Measurements from ENCODE around the gene GBE1. TPM values are rescaled to one million over a fixed set of nuclear protein-coding genes. Genes with fewer than 3 reads are reported as not detected.
A peak's percentile ranks its signal among the peaks of the same experiment; 100 is the strongest.

GBE1 gene
- 24.6 and 25.7 TPM in 2 replicates for total RNA-seq

GRCh38 chr3:81760924-81761903 lies at the start of gene GBE1:
GBE1 (minus strand) TSS chr3:81761645; CDS start chr3:81761517, 128 bp downstream.
- intact Hi-C loops (cut with micrococcal nuclease), result no loop called here
- H3K27me3 Mint-ChIP-seq (ENCODE audit: insufficient read depth), result no peaks in the 10 kb centered on the region

DNA sequence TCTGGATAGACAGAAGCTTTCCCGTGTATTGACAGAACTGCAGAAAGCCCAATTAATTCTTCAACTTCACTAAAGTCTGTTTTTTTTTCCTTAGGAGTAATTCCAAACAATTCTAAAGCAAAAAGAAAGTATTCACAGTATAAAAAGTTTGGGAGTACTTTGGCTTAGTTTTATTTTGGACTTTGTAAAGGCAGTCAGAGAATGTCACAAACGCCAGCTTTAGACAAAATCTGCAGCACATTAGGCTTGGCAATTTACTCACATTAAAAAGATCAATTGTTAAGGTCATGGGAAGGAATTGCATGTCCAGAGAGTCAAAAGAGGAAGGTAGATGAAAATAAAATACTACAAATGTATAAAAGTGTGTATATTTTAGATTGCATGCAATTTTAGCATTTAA lies 47.5 kb upstream of the GBE1 start:
- intact Hi-C loops (cut with micrococcal nuclease), result no loop called here
- H3K36me3 Mint-ChIP-seq (ENCODE audit: low read depth), result no peaks in the 10 kb centered on the region
- H3K9me3 Mint-ChIP-seq, result no peaks in the 10 kb centered on the region
- no peak overlapping the region for H3K27ac Mint-ChIP-seq
- no peaks in the 10 kb centered on the region for H3K4me1 Mint-ChIP-seq (ENCODE audit: low read depth)
- H3K27me3 Mint-ChIP-seq (ENCODE audit: insufficient read depth), result peaks cover 2% of the 10 kb centered on the region
- H3K4me3 Mint-ChIP-seq, result no peak overlapping the region
- DNase-seq (ENCODE audit: low spot score), result no peak

More at GRCh38 chr3:81760924-81761903, at the start of gene GBE1:
- peaks cover 16% of the 10 kb centered on the region for H3K9me3 Mint-ChIP-seq
- peak; percentile 90 for DNase-seq (ENCODE audit: low spot score)
- H3K36me3 Mint-ChIP-seq (ENCODE audit: low read depth), result peaks cover 35% of the 10 kb centered on the region
- peak within 1 kb of the TSS; percentile 94 for H3K4me3 Mint-ChIP-seq
- H3K27ac Mint-ChIP-seq, result peak within 1 kb of the TSS; percentile 97
- peaks cover 44% of the 10 kb centered on the region for H3K4me1 Mint-ChIP-seq (ENCODE audit: low read depth)

DNA sequence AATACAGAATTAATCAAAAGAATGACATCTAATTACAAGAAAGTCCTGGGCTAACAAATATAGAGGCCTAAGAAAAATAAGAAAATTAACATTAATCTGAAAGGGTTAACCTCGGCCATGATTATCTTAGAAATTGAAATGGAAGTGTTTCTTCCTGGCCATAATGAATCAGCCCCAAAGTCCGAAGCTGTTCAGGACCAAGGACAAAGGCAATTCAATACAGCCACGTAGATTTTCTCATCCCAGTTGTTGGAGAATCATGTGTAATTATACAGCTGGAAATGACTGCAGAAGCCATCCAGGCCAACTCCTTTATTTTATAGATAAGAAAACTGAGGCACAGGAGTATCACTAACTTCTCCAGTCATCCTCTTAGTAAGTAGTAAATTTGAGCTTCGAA lies 38.0 kb upstream of the GBE1 start:
- no peaks in the 10 kb centered on the region for H3K36me3 Mint-ChIP-seq (ENCODE audit: low read depth)
- H3K4me3 Mint-ChIP-seq, result no peak overlapping the region
- no peaks in the 10 kb centered on the region for H3K9me3 Mint-ChIP-seq
- intact Hi-C loops (cut with micrococcal nuclease), result no loop called here
- no peaks in the 10 kb centered on the region for H3K27me3 Mint-ChIP-seq (ENCODE audit: insufficient read depth)
- no peaks in the 10 kb centered on the region for H3K4me1 Mint-ChIP-seq (ENCODE audit: low read depth)
- no peak for DNase-seq (ENCODE audit: low spot score)
- H3K27ac Mint-ChIP-seq, result no peak overlapping the region

DNA sequence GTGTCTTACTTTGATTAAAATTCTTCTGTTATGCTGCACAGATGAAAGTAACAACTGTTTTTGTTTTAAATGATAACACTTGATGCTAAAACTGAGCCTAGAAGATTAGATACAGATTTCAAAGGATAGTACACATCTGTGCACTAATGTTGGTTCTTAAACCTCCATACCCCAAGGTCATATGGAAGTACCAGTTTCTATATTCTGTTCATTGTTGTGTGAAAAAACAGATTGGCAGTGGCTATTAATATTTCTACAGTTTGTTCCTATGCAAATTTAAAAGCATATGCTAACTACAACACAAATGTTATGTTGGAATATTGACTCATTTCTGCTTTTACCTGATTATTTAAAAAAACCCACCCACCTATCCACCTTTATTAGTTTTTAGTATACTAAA lies 32.0 kb upstream of the GBE1 start:
- Mint-ChIP-seq H3K27me3 (ENCODE audit: insufficient read depth) (no peaks in the 10 kb centered on the region), H3K4me1 (ENCODE audit: low read depth) (no peaks in the 10 kb centered on the region), H3K4me3 (no peak overlapping the region), H3K9me3 (no peaks in the 10 kb centered on the region), H3K36me3 (ENCODE audit: low read depth) (no peaks in the 10 kb centered on the region), H3K27ac (no peak overlapping the region)
- DNase-seq (ENCODE audit: low spot score), result no peak
- intact Hi-C loops (cut with micrococcal nuclease), result no loop called here

DNA sequence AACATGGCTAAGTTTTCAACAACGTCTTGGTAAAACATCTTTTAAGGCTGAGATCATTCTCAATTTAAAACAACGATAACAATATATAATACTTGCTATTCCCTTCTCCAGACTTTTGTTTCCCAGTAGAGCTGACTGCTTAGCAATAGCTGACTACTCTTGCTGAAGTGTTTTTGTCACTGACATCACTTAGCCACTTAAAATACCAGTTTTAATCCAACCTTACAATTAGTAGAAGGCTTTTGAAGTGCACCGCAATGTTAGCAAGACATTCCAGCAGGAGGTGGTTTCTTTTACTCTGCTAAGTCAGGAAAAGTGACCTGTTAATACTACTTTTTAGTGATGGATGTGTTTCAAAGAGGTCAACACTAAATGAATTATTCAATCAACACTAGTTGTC lies 28.7 kb upstream of the GBE1 start:
- DNase-seq (ENCODE audit: low spot score), result no peak
- Mint-ChIP-seq H3K27me3 (ENCODE audit: insufficient read depth) (no peaks in the 10 kb centered on the region), H3K9me3 (no peaks in the 10 kb centered on the region), H3K36me3 (ENCODE audit: low read depth) (no peaks in the 10 kb centered on the region), H3K27ac (no peak overlapping the region), H3K4me3 (no peak overlapping the region), H3K4me1 (ENCODE audit: low read depth) (no peaks in the 10 kb centered on the region)
- intact Hi-C loops (cut with micrococcal nuclease), result no loop called here

GRCh38 chr3:81789691-81790090 lies 28.2 kb upstream of the GBE1 start:
- no peaks in the 10 kb centered on the region for H3K9me3 Mint-ChIP-seq
- intact Hi-C loops (cut with micrococcal nuclease), result no loop called here
- no peaks in the 10 kb centered on the region for H3K4me1 Mint-ChIP-seq (ENCODE audit: low read depth)
- H3K27me3 Mint-ChIP-seq (ENCODE audit: insufficient read depth), result no peaks in the 10 kb centered on the region
- no peak overlapping the region for H3K4me3 Mint-ChIP-seq
- no peak for DNase-seq (ENCODE audit: low spot score)
- no peaks in the 10 kb centered on the region for H3K36me3 Mint-ChIP-seq (ENCODE audit: low read depth)
- no peak overlapping the region for H3K27ac Mint-ChIP-seq

DNA sequence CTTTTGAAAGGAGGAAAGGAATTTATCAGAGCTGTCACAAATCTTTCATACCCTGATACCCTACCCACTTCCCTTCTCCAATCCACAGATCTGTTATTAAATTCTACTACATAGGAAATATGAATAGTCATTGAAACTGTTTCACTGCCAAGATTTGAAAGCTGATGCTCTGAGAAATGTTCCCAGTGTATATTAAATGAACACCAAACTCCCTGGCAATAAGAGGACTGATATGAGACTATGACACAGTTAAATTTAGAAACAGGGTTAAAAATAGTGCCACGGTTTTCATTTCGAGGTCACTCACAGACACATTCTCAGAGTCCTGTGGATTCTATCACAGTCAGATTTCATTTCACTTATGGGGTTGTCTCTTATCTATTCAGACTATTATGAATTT lies 27.2 kb upstream of the GBE1 start:
- DNase-seq (ENCODE audit: low spot score), result no peak
- intact Hi-C loops (cut with micrococcal nuclease), result no loop called here
- Mint-ChIP-seq H3K36me3 (ENCODE audit: low read depth) (no peaks in the 10 kb centered on the region), H3K4me1 (ENCODE audit: low read depth) (no peaks in the 10 kb centered on the region), H3K4me3 (no peak overlapping the region), H3K9me3 (no peaks in the 10 kb centered on the region), H3K27ac (no peak overlapping the region), H3K27me3 (ENCODE audit: insufficient read depth) (peaks cover 2% of the 10 kb centered on the region)

DNA sequence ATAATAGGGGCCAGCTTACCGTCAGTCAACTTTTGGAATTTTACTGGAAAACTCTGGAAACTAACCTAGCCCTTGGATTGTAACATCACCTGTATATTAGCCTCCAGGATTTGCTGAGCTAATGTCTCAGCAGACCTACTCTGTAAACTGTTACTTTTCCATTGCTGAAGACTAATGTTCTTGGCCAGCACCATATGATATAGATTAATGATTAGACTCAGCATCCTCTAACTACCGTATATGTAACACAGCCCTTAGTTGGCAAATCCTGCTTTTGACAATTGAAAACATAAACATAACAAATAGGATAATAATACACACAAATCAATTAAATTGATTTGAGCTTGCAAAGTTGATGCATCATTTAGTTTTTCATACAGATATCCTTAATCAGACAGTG lies 26.6 kb upstream of the GBE1 start:
- no peaks in the 10 kb centered on the region for H3K4me1 Mint-ChIP-seq (ENCODE audit: low read depth)
- peaks cover 2% of the 10 kb centered on the region for H3K27me3 Mint-ChIP-seq (ENCODE audit: insufficient read depth)
- H3K9me3 Mint-ChIP-seq, result no peaks in the 10 kb centered on the region
- DNase-seq (ENCODE audit: low spot score), result no peak
- no peak overlapping the region for H3K4me3 Mint-ChIP-seq
- H3K36me3 Mint-ChIP-seq (ENCODE audit: low read depth), result no peaks in the 10 kb centered on the region
- intact Hi-C loops (cut with micrococcal nuclease), result no loop called here
- H3K27ac Mint-ChIP-seq, result no peak overlapping the region

GRCh38 chr3:81782585-81782984 lies 21.1 kb upstream of the GBE1 start:
- Mint-ChIP-seq H3K27me3 (ENCODE audit: insufficient read depth) (peaks cover 2% of the 10 kb centered on the region), H3K36me3 (ENCODE audit: low read depth) (no peaks in the 10 kb centered on the region), H3K4me3 (no peak overlapping the region), H3K4me1 (ENCODE audit: low read depth) (no peaks in the 10 kb centered on the region), H3K27ac (no peak overlapping the region), H3K9me3 (no peaks in the 10 kb centered on the region)
- intact Hi-C loops (cut with micrococcal nuclease), result no loop called here
- no peak for DNase-seq (ENCODE audit: low spot score)

- Mint-ChIP-seq H3K36me3 (ENCODE audit: low read depth) (no peaks in the 10 kb centered on the region), H3K4me1 (ENCODE audit: low read depth) (no peaks in the 10 kb centered on the region), H3K27me3 (ENCODE audit: insufficient read depth) (no peaks in the 10 kb centered on the region), H3K4me3 (no peak overlapping the region), H3K9me3 (no peaks in the 10 kb centered on the region), H3K27ac (no peak overlapping the region)
- intact Hi-C loops (cut with micrococcal nuclease), result no loop called here
- DNase-seq (ENCODE audit: low spot score), result no peak
Observed at GRCh38 chr3:81778678-81779182, 17.3 kb upstream of the GBE1 start.

DNA sequence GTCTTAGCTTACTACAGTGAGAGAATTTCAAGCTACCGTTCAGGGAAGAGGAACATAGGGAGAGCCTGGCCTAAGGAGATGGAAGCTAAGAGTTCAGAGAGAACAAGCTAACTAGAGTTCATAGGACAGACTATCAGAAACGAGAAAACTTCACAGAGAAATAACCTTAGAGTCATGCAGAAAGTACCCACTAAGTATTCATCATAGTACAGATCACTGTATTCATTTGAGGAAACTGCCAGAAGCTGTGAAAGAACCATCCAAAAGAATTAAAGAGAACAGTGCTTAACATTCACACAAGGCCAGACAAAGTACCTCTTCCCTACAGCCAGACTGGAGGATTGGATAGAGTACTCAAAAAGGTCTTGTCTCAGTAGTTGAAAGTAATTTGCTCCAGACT lies 15.2 kb upstream of the GBE1 start:
- no peak overlapping the region for H3K27ac Mint-ChIP-seq
- no peak for DNase-seq (ENCODE audit: low spot score)
- H3K27me3 Mint-ChIP-seq (ENCODE audit: insufficient read depth), result peaks cover under 1% of the 10 kb centered on the region
- intact Hi-C loops (cut with micrococcal nuclease), result no loop called here
- no peak overlapping the region for H3K4me3 Mint-ChIP-seq
- no peaks in the 10 kb centered on the region for H3K36me3 Mint-ChIP-seq (ENCODE audit: low read depth)
- no peaks in the 10 kb centered on the region for H3K9me3 Mint-ChIP-seq
- H3K4me1 Mint-ChIP-seq (ENCODE audit: low read depth), result no peaks in the 10 kb centered on the region

- DNase-seq (ENCODE audit: low spot score), result no peak
- intact Hi-C loops (cut with micrococcal nuclease), result no loop called here
- Mint-ChIP-seq H3K27ac (no peak overlapping the region), H3K27me3 (ENCODE audit: insufficient read depth) (peaks cover 9% of the 10 kb centered on the region), H3K4me3 (no peak overlapping the region), H3K4me1 (ENCODE audit: low read depth) (no peaks in the 10 kb centered on the region), H3K36me3 (ENCODE audit: low read depth) (no peaks in the 10 kb centered on the region), H3K9me3 (no peaks in the 10 kb centered on the region)
Observed at GRCh38 chr3:81770710-81771109, 9.3 kb upstream of the GBE1 start.

- no peak for DNase-seq (ENCODE audit: low spot score)
- H3K27me3 Mint-ChIP-seq (ENCODE audit: insufficient read depth), result peaks cover 9% of the 10 kb centered on the region
- no peaks in the 10 kb centered on the region for H3K36me3 Mint-ChIP-seq (ENCODE audit: low read depth)
- intact Hi-C loops (cut with micrococcal nuclease), result no loop called here
- no peak overlapping the region for H3K27ac Mint-ChIP-seq
- no peaks in the 10 kb centered on the region for H3K4me1 Mint-ChIP-seq (ENCODE audit: low read depth)
- H3K4me3 Mint-ChIP-seq, result no peak overlapping the region
- H3K9me3 Mint-ChIP-seq, result no peaks in the 10 kb centered on the region
Observed at GRCh38 chr3:81769299-81769698, 7.9 kb upstream of the GBE1 start.

Measured in activated T-helper 1 cell treated with anti-CD3 and anti-CD28 coated beads, Interleukin-12 subunit alpha, Interleukin-12 subunit beta, Interleukin-2, Interleukin-4 antibody, amounts not matched to agents 30 ng/mL and 10 ng/mL and 1 ng/mL, durations not matched to agents 14 hours and 24 hours and 36 hours (primary cell).